Stimulated activated CD8-positive, alpha-beta memory T cell treated with anti-CD3 and anti-CD28 coated beads, Interleukin-7, amount 100 ng/mL, for 48 hours (primary cell): ENCODE results near the gene PLEKHN1.

Experiments used
- DNase-seq, 2 donors: peaks; one replicate each; pipeline ENCODE4 v3.0.0-alpha.2; 2020; ENCODE audit warnings: low read depth in 1 of 2; ENCODE audit errors: extremely low read depth in 1 of 2

PLEKHN1 gene, protein sequence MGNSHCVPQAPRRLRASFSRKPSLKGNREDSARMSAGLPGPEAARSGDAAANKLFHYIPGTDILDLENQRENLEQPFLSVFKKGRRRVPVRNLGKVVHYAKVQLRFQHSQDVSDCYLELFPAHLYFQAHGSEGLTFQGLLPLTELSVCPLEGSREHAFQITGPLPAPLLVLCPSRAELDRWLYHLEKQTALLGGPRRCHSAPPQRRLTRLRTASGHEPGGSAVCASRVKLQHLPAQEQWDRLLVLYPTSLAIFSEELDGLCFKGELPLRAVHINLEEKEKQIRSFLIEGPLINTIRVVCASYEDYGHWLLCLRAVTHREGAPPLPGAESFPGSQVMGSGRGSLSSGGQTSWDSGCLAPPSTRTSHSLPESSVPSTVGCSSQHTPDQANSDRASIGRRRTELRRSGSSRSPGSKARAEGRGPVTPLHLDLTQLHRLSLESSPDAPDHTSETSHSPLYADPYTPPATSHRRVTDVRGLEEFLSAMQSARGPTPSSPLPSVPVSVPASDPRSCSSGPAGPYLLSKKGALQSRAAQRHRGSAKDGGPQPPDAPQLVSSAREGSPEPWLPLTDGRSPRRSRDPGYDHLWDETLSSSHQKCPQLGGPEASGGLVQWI

GRCh38 chr1:966135-966703 is at the start of gene PLEKHN1:
TSS of gene PLEKHN1 (plus strand) at chr1:966482. CDS start at chr1:966532, 50 bp downstream.
- no peak for DNase-seq

DNA sequence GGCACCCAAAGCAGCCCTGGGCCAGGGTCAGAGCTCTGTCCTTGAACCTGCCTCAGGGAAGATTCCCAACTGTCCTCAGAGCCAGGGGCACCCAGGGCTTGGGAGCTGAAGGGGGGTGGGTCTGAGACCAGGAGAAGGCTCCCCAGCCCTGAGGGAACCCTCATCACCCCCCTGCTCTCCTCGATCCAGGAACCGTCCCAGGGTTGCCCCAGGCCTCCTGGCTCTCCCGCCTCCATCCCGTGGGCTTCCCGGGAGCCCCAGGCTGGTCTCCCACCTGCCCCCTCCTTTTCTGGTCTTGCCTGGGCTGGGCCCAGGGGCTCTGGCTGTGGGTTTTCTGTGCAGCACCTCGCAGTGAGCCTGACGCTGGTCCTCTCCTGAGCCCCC is 49.2 kb upstream of the PLEKHN1 start:
- no peak for DNase-seq

GRCh38 chr1:917466-918091 is 48.7 kb upstream of the PLEKHN1 start:
- no peak for DNase-seq

GRCh38 chr1:918353-918752 is 47.9 kb upstream of the PLEKHN1 start:
- DNase-seq: no peak

DNA sequence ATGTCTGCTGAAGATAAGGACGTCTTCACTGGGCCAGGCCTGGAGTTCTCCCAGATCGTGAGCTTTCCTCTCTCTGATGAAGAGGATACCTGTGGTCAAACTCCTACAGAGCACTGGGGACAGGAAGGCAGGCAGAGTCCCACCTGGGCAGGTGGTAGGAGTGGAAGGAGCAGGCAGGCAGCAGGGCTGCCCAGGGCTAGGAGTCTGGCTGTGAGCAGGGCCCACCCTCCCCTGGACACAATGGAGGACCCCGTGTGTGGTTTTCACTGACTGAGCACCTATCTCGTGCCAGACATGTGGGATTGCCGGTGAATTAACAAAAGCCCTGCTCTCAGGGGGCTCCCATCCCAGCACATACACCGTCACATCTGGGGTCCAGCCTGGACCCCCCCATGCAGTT is 47.4 kb upstream of the PLEKHN1 start:
- DNase-seq: no peak

DNA sequence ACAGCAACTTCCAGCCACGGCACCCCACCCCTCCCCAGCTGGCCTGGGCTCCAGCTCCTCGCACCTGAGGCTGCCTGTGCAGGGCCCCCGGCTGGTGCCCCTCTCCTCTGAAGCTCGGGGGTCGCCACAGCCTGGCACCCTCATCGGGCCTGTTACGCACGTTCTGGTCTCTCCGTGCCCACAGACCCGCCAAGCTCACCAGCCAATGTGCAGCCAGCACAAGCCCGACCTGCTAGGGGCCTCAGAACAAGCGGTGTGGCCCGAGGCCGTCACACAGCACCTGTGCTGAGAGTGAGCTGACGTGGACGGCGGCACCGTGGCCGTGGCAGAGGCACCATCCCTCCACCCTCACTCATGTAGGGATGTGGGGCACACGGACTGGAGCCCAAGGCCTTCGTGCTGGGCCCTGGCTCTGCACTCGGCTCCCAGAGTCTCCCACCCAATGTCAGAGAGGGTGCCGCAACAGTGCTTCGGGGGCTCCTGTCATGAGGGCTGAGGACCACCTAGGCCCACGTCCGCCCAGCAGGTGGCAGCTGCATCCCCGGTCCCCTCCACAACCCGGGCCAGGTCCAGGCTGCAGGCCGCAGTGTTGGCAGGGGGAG is 46.9 kb upstream of the PLEKHN1 start:
- DNase-seq: no peak

DNA sequence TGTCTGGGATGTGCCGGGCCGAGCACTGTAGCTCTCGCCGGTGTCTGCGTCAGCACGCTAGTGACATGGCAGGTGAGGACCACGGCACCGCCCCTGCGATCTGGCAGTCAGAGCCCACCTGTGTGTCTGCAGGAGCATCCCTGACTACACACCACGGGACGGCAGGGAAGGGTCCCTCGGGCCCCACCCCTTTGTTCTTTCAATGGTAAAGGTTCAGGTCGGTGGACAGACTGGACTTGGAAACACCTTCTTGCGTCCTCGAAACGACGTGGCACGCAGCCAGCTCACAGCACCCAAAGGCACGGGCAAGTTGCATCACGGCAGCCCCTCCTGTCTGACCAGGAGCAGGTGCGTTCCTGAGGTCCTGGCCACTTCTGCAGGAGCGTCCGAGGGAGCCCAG is 46.3 kb upstream of the PLEKHN1 start:
- DNase-seq: no peak

- no peak for DNase-seq
Measured at GRCh38 chr1:920521-920920, 45.8 kb upstream of the PLEKHN1 start.

DNA sequence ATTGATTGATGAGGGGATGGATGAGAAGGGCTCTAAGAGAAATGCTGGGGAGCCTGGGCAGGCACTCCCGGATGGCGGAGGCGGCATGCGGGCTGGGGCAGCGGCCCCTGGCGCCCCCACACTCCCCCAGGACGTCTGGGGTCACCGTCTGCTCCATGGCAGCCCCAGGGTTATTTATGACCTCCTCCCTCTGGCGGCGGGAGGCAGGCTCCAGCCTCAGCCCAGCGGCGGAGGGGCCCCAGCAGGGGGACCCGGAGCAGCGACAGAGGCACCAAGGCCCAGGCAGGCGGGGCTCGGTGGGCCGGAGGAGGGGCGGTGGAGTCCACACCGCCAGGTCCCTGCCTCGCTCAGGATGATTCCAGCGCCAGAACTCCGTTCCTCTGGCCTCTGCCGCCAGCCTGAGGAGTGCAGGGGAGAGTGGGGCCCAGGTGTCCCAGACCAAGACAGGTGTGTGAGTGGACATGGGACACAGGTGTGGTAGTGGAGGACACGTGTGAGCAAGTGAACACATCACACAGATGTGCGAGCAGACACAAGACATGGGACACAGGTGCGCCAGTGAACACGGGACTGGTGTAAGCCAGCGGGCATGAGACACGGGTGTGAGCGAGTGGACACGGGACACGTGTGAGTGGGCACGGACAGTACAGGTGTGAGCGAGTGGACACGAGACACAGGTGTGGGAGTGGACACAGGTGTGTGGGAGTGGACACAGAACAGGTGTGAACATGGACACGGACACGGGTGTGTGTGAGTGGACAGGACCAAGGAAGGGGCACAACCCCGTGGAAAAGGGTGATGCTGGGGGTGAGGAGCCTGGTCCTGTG is 45.1 kb upstream of the PLEKHN1 start:
- DNase-seq: no peak

DNA sequence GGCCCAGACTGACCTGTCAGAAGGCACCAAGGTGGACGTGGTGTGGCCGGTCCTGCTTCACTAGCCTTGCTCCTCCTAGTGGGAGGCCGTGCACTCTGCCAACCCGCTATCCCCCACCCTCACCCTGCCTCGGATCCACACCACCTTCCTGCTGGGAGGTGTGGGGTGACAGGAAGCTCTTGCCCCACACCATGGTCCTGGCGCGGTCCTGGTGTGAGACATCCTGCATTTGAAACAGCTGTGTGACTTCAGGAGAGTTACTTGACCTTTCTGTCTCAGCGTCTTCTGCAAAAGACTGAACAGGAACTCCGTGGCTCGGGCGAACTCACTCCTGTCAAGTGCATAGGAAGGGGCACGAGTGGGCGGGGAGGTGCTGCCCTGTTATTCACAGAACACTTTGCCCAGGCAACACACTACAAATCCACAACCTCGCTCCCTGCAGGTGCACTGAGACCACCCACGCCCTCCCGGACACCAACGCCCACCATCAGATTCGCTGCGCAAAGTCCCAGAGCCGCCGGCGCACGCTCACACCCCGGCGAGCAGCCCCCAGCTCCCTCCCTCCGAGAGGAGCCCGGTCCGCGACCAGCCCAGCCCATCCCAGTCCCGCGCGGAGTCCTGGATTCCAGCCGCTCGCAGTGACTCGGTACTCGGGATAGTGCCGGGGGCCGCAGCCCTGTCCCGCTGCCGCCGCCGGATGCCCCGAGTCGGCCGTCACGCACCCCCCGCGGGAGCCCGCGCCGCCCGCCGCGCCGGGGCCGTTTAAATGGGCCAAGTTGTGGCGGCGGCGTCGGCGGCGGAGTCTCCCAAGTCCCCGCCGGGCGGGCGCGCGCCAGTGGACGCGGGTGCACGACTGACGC is 42.9 kb upstream of the PLEKHN1 start, which contains the start of gene SAMD11:
Gene SAMD11, plus strand, starts transcription at position 793 of the 860 bp plus-strand sequence. CDS start 509 bp downstream, outside the sequence.
- DNase-seq: no peak

DNA sequence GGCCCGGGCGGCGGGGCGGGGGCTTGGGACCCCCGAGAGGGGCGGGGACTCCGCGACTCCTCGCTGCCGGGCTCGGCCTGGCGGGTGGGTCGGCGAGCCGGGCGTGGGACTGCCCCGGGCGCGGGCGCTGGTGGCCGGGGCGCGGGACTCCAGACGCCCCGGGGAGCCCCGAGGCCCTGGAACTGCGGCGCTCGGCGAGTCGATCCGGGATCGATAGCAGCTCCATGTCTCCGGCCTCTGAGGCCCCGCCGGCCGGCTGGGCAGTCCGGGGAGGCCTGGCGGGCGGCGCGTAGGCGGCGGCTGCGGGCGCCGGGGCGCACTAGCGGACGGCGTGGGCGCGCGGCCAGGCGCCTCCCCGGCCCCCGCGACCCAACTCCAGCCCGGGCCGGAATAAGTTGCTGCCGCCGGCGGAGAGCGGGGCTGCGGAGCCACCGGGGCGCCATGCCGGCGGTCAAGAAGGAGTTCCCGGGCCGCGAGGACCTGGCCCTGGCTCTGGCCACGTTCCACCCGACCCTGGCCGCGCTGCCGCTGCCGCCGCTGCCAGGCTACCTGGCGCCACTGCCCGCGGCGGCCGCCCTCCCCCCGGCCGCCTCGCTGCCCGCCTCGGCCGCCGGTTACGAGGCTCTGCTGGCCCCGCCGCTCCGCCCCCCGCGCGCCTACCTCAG is 42.2 kb upstream of the PLEKHN1 start:
- no peak for DNase-seq

GRCh38 chr1:924656-925560 is 41.4 kb upstream of the PLEKHN1 start:
- no peak for DNase-seq

GRCh38 chr1:925561-926421 is 40.5 kb upstream of the PLEKHN1 start:
- DNase-seq: no peak

DNA sequence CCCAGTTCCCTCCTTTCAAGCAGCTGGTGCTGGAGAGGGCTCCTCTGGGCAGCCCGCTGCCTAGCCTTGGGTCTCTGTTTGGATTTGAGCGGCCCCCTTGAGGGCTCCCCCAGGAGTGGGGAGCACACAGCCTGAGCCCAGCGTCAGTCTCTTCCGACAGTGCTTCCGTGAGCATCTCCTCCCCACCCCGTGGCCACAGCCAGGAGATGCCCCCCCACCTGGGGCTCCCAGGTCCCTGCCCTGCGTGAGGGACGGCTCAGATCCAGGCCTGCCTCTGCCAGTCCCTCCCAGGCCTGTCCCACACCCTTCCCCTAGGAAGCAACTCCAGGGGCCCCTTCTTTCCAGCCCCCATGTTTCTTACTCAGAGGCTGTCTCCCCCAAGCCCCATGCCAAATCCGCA is 39.0 kb upstream of the PLEKHN1 start:
- no peak for DNase-seq

DNA sequence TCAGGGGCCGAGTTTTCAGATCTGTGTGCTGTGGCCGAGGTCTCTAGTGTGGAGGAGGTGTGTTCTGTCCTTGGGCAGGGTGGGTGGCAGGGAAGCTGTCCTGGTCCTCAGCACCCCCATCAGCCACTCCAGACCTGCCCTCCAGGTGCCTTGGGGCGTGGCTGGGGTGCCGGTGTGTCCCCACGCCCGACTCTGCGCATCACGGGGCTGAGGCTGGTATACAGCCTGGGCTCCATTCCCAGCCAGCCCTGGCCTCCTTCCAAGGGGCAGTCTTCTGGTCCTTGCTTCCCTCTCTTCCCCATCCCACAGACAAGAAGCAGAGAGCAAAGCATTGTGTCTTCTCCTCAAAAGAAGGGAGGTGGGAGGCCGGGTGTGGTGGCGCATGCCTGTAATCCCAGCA is 38.5 kb upstream of the PLEKHN1 start:
- DNase-seq: no peak

DNA sequence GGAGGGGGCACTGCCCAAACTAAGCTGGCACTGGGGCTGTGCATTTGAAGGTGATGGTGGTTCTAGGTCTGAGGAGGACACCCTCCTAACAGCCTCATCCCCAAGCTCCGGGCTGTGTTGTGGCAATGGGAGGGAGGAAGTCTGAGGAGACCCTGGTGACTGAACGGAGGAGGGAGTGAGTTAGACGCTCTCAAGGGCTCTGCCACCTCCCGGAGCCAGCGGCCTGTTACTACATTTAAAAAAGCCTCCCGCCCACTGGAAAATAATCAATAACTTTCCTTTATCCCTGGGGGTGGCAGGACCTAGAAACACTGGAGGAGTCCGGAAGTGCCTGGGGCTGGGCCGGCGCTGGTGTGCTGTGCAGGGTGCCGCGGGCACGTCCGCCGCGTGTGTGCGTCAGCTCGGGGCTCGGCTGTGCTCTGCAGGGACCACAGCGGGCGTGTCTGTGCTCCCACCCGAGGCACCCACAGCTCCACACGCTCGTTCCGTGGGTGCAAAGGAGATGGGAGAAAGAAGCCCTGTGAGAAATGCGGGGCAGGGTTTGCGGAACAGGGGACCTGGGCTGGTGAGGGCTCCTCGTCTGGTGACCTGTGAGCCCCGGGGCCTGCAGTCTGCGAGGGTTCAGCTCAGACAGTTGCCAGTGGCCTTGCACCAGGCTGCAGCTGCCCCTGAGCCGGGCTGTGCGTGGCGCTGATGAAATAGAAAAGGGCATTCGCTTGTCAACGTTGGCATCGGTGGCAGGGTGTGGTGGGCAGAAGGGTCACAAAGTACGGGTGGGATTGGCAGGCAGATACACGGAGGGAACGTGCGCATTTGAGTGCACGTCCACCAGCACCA is 37.2 kb upstream of the PLEKHN1 start:
- no peak for DNase-seq
